K562 (cell line): ENCODE results near the gene HDHD3. TPM values are rescaled to one million over a fixed set of nuclear protein-coding genes. Genes with fewer than 3 reads are reported as not detected.

Source experiments
- CBX1 ChIP-seq: sonication (generic); IDR thresholded peaks from 2 replicates; pipeline ENCODE4 v1.6.1; 2016; ENCODE audit warnings: antibody characterized with exemption, low read depth, mild to moderate bottlenecking
- CHAMP1 ChIP-seq: fragments of 450-650 bp; IDR thresholded peaks from 2 replicates; pipeline ENCODE4 v1.6.1; 2016; ENCODE audit warnings: mild to moderate bottlenecking
- ELF1 ChIP-seq: fragments of 200-800 bp; sonication (Bioruptor generic); IDR thresholded peaks from 2 replicates; pipeline ENCODE4 v1.6.1; 2016; ENCODE audit warnings: missing genetic modification characterization, missing compliant biosample characterization
- EWSR1 ChIP-seq: fragments of 450-650 bp; IDR thresholded peaks from 2 replicates; pipeline ENCODE4 v1.6.1; 2018; ENCODE audit warnings: borderline replicate concordance, mild to moderate bottlenecking, low read depth, moderate library complexity; ENCODE audit not compliant: partially characterized antibody
- PHF8 ChIP-seq: fragments of 200-600 bp; sonication (generic); IDR thresholded peaks from 2 replicates; pipeline ENCODE4 v1.6.1; 2012; ENCODE audit warnings: mixed run types, mild to moderate bottlenecking, inconsistent platforms, low read length, moderate library complexity, borderline replicate concordance
- ZKSCAN3 ChIP-seq: fragments of 250-450 bp; sonication (Bioruptor Pico); IDR thresholded peaks from 2 replicates; pipeline ENCODE4 v1.4.0; 2020
- polyA plus RNA-seq, 8 experiments: library from polyadenylated mRNA; depleted of rRNA in 4 of 8; stranded (reverse) in 5 of 8; unstranded in 3 of 8; fragments of >200 nt; fragmentation: Nextera tagmentation in 2 of 8; fragmentation: Illumina TruSeq in 1 of 8; extraction: Ambion mirVana in 2 of 8; extraction: Trizol in 1 of 8; gene quantifications; 2 replicates each; pipeline versions ENCODE4 v1.2.1 to v1.2.3, GENCODE V29; 2011 to 2014; ENCODE audit warnings: inconsistent platforms in 1 of 8, missing spikeins in 1 of 8
- total RNA-seq, 7 experiments: library from RNA; depleted of rRNA in 6 of 7; stranded (reverse); fragments of >200 nt in 6 of 7; fragmentation: Illumina TruSeq in 2 of 7; extraction: Trizol in 2 of 7; gene quantifications; 2 replicates each; pipeline versions ENCODE4 v1.2.1 to v1.2.3, GENCODE V29; 2011 to 2021; ENCODE audit warnings: low replicate concordance in 1 of 7
- TF ChIP-seq, protein P1 (sequence below), 2 experiments: fragments of 150-350 bp in 1 of 2; IDR thresholded peaks; 2 replicates each; pipeline ENCODE4 v1.6.1; 2012 to 2016; ENCODE audit warnings: low read depth in 2 of 2, low read length in 2 of 2, mild to moderate bottlenecking in 1 of 2, moderate library complexity in 1 of 2
- TF ChIP-seq, protein P2 (sequence below): fragments of 200-800 bp; sonication (Bioruptor generic); IDR thresholded peaks from 2 replicates; pipeline ENCODE4 v1.6.1; 2016; ENCODE audit warnings: missing genetic modification characterization, missing compliant biosample characterization
- TF ChIP-seq, protein P3 (sequence below): fragments of 250-450 bp; sonication (Bioruptor Pico); IDR thresholded peaks from 2 replicates; pipeline ENCODE4 v1.8.0; 2021; ENCODE audit warnings: borderline replicate concordance, mild to moderate bottlenecking, moderate library complexity; ENCODE audit not compliant: poor library complexity, severe bottlenecking
- TF ChIP-seq, protein P4 (sequence below), 2 experiments: IDR thresholded peaks; 2 replicates each; pipeline ENCODE4 v1.6.1; 2011; ENCODE audit warnings: borderline replicate concordance in 1 of 2, control low read depth in 1 of 2, low read depth in 1 of 2, low read length in 1 of 2, mild to moderate bottlenecking in 1 of 2, mixed read lengths in 1 of 2, moderate library complexity in 1 of 2; ENCODE audit not compliant: insufficient read depth in 1 of 2, insufficient read length in 1 of 2, poor library complexity in 1 of 2, severe bottlenecking in 1 of 2; ENCODE audit errors: extremely low read depth in 1 of 2
- TF ChIP-seq, protein P5 (sequence below): fragments of 250-450 bp; sonication (Bioruptor Pico); IDR thresholded peaks from 2 replicates; pipeline ENCODE4 v1.9.0; 2021; ENCODE audit warnings: mild to moderate bottlenecking

HDHD3 gene
- total and polyA plus RNA-seq, 9 of the 15 experiments (the other 6 are each of a cell fraction or from before 2014, with no cell fraction given): 1.1 to 19.1 (median 10.9) TPM

DNA sequence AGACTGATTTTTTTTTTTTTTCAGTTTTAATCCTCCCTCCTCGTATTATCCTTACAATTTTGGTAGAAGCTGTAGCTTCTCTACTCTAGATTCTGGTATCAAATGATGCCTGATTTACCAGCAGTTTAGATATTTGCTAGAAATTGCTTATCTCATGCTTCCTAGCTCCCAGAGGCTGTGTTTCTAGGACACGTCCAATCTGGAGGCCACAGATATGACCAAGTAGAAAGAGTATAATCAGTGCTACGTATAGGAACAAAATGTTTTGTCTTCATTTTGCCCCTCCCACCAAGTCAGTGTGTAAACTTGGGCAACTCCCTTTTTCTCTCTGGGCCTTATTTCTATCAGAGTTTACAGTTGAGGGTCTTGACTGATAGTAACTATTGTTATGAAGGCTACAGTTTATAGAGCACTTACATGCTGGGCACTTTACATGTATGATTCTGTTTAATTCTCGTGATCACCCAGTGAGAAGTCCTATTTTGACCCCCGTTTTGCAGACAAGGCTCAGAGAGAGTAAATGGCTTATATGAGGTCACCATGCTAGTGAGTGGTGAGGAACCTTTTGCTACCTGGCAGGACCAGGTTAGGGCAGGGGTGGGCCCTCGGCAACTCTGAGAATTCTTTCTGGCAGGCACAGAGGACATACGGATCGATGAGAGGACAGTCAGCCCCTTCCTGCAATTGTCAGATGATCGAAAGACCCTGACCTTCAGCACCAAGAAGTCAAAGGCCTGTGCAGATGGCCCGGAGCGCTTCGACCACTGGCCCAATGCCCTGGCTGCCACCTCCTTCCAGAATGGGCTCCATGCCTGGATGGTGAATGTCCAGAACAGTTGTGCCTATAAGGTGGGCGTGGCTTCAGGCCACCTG lies 7.6 kb downstream of the HDHD3 start (continued):
- TF ChIP-seq, protein P1, sequence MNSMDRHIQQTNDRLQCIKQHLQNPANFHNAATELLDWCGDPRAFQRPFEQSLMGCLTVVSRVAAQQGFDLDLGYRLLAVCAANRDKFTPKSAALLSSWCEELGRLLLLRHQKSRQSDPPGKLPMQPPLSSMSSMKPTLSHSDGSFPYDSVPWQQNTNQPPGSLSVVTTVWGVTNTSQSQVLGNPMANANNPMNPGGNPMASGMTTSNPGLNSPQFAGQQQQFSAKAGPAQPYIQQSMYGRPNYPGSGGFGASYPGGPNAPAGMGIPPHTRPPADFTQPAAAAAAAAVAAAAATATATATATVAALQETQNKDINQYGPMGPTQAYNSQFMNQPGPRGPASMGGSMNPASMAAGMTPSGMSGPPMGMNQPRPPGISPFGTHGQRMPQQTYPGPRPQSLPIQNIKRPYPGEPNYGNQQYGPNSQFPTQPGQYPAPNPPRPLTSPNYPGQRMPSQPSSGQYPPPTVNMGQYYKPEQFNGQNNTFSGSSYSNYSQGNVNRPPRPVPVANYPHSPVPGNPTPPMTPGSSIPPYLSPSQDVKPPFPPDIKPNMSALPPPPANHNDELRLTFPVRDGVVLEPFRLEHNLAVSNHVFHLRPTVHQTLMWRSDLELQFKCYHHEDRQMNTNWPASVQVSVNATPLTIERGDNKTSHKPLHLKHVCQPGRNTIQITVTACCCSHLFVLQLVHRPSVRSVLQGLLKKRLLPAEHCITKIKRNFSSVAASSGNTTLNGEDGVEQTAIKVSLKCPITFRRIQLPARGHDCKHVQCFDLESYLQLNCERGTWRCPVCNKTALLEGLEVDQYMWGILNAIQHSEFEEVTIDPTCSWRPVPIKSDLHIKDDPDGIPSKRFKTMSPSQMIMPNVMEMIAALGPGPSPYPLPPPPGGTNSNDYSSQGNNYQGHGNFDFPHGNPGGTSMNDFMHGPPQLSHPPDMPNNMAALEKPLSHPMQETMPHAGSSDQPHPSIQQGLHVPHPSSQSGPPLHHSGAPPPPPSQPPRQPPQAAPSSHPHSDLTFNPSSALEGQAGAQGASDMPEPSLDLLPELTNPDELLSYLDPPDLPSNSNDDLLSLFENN (IDR thresholded peaks at IDR 0.05; ENCODE audit: low read depth in 2 of 2, low read length in 2 of 2): peak in 1 of 2 experiments; percentile 89; a peak in 2 of 4 replicates
- TF ChIP-seq, protein P2, sequence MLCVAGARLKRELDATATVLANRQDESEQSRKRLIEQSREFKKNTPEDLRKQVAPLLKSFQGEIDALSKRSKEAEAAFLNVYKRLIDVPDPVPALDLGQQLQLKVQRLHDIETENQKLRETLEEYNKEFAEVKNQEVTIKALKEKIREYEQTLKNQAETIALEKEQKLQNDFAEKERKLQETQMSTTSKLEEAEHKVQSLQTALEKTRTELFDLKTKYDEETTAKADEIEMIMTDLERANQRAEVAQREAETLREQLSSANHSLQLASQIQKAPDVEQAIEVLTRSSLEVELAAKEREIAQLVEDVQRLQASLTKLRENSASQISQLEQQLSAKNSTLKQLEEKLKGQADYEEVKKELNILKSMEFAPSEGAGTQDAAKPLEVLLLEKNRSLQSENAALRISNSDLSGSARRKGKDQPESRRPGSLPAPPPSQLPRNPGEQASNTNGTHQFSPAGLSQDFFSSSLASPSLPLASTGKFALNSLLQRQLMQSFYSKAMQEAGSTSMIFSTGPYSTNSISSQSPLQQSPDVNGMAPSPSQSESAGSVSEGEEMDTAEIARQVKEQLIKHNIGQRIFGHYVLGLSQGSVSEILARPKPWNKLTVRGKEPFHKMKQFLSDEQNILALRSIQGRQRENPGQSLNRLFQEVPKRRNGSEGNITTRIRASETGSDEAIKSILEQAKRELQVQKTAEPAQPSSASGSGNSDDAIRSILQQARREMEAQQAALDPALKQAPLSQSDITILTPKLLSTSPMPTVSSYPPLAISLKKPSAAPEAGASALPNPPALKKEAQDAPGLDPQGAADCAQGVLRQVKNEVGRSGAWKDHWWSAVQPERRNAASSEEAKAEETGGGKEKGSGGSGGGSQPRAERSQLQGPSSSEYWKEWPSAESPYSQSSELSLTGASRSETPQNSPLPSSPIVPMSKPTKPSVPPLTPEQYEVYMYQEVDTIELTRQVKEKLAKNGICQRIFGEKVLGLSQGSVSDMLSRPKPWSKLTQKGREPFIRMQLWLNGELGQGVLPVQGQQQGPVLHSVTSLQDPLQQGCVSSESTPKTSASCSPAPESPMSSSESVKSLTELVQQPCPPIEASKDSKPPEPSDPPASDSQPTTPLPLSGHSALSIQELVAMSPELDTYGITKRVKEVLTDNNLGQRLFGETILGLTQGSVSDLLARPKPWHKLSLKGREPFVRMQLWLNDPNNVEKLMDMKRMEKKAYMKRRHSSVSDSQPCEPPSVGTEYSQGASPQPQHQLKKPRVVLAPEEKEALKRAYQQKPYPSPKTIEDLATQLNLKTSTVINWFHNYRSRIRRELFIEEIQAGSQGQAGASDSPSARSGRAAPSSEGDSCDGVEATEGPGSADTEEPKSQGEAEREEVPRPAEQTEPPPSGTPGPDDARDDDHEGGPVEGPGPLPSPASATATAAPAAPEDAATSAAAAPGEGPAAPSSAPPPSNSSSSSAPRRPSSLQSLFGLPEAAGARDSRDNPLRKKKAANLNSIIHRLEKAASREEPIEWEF (CRISPR knock-in tag): no peak
- TF ChIP-seq CBX1 (no peak), CHAMP1 (peak; percentile 84; the same call in 1 of the 2 replicates), ZKSCAN3 (CRISPR knock-in tag) (no peak), EWSR1 (no peak), PHF8 (no peak), ELF1 (tag) (no peak)
- TF ChIP-seq, protein P3, sequence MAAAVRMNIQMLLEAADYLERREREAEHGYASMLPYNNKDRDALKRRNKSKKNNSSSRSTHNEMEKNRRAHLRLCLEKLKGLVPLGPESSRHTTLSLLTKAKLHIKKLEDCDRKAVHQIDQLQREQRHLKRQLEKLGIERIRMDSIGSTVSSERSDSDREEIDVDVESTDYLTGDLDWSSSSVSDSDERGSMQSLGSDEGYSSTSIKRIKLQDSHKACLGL: no peak
- TF ChIP-seq, protein P4, sequence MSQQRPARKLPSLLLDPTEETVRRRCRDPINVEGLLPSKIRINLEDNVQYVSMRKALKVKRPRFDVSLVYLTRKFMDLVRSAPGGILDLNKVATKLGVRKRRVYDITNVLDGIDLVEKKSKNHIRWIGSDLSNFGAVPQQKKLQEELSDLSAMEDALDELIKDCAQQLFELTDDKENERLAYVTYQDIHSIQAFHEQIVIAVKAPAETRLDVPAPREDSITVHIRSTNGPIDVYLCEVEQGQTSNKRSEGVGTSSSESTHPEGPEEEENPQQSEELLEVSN (IDR thresholded peaks at IDR 0.05; ENCODE audit: borderline replicate concordance in 1 of 2, extremely low read depth in 1 of 2, insufficient read depth in 1 of 2, insufficient read length in 1 of 2, low read depth in 1 of 2, low read length in 1 of 2, poor library complexity in 1 of 2, severe bottlenecking in 1 of 2): no peak
- TF ChIP-seq, protein P5, sequence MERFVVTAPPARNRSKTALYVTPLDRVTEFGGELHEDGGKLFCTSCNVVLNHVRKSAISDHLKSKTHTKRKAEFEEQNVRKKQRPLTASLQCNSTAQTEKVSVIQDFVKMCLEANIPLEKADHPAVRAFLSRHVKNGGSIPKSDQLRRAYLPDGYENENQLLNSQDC (CRISPR knock-in tag): no peak
